Measurements from ENCODE around the gene SEMA3C.
A peak's percentile ranks its signal among the peaks of the same experiment; 100 is the strongest.

The SEMA3C gene

GRCh38 chr7:80875537-80876120 lies 43.2 kb downstream of the SEMA3C start:
- TF ChIP-seq SPI1 (IDR thresholded peaks at IDR 0.05; ENCODE audit: borderline replicate concordance, low read depth) (no peak), POLR2AphosphoS5 (IDR thresholded peaks at IDR 0.05; ENCODE audit: low read depth) (no peak), GABPA (IDR thresholded peaks at IDR 0.05; ENCODE audit: low read depth) (no peak)
- Histone ChIP-seq H3K27ac (replicated peaks) (no peak overlapping the region), H3K4me3 (replicated peaks; ENCODE audit: insufficient read depth, low read length) (no peak overlapping the region), H3K27me3 (ENCODE audit: insufficient read depth, poor library complexity, severe bottlenecking) (no peaks in the 10 kb centered on the region)
- no peak for DNase-seq (ENCODE audit: low read depth in 1 of 2, low spot score in 1 of 2)

- peak; percentile 53; the same call in 1 of the 2 replicates for TF ChIP-seq POLR2AphosphoS5 (IDR thresholded peaks at IDR 0.05; ENCODE audit: low read depth)
- no peak for TF ChIP-seq REST (IDR thresholded peaks at IDR 0.05; ENCODE audit: insufficient replicate concordance, low read depth)
- no peak overlapping the region for H3K4me3 ChIP-seq (replicated peaks; ENCODE audit: insufficient read depth, low read length)
- no peak overlapping the region for H3K27ac ChIP-seq (replicated peaks)
- H3K27me3 ChIP-seq (ENCODE audit: insufficient read depth, poor library complexity, severe bottlenecking), result no peaks in the 10 kb centered on the region
- DNase-seq (ENCODE audit: low read depth in 1 of 2, low spot score in 1 of 2), result peak in 1 of 2 experiments; percentile 17
Observed at GRCh38 chr7:80873140-80873539, 45.7 kb downstream of the SEMA3C start.

- TF ChIP-seq GABPA (IDR thresholded peaks at IDR 0.05; ENCODE audit: low read depth), result no peak
- TF ChIP-seq SPI1 (IDR thresholded peaks at IDR 0.05; ENCODE audit: borderline replicate concordance, low read depth), result no peak
- TF ChIP-seq REST (IDR thresholded peaks at IDR 0.05; ENCODE audit: insufficient replicate concordance, low read depth), result no peak
- no peak for TF ChIP-seq CTCF (IDR thresholded peaks at IDR 0.05; ENCODE audit: insufficient read depth, low read length)
- no peak for TF ChIP-seq POLR2AphosphoS5 (IDR thresholded peaks at IDR 0.05; ENCODE audit: low read depth)
- Histone ChIP-seq H3K27me3 (ENCODE audit: insufficient read depth, poor library complexity, severe bottlenecking) (no peaks in the 10 kb centered on the region), H3K4me3 (replicated peaks; ENCODE audit: insufficient read depth, low read length) (no peak overlapping the region), H3K27ac (replicated peaks) (no peak overlapping the region)
- no peak for DNase-seq (ENCODE audit: low read depth in 1 of 2, low spot score in 1 of 2)
Observed at GRCh38 chr7:80871228-80871627, 47.6 kb downstream of the SEMA3C start.

GRCh38 chr7:80870813-80871212 lies 48.0 kb downstream of the SEMA3C start:
- TF ChIP-seq POLR2AphosphoS5 (IDR thresholded peaks at IDR 0.05; ENCODE audit: low read depth), result no peak
- no peak for TF ChIP-seq CTCF (IDR thresholded peaks at IDR 0.05; ENCODE audit: insufficient read depth, low read length)
- no peak for TF ChIP-seq REST (IDR thresholded peaks at IDR 0.05; ENCODE audit: insufficient replicate concordance, low read depth)
- TF ChIP-seq SPI1 (IDR thresholded peaks at IDR 0.05; ENCODE audit: borderline replicate concordance, low read depth), result no peak
- no peak for TF ChIP-seq GABPA (IDR thresholded peaks at IDR 0.05; ENCODE audit: low read depth)
- H3K4me3 ChIP-seq (replicated peaks; ENCODE audit: insufficient read depth, low read length), result no peak overlapping the region
- no peak overlapping the region for H3K27ac ChIP-seq (replicated peaks)
- no peak for DNase-seq (ENCODE audit: low read depth in 1 of 2, low spot score in 1 of 2)
- no peaks in the 10 kb centered on the region for H3K27me3 ChIP-seq (ENCODE audit: insufficient read depth, poor library complexity, severe bottlenecking)
